ENCODE measurements around the gene USP21. TPM values are rescaled to one million over a fixed set of nuclear protein-coding genes. Genes with fewer than 3 reads are reported as not detected.

USP21 gene
- total and polyA plus RNA-seq, 9 of the 15 experiments (the other 6 are each of a cell fraction or from before 2014, with no cell fraction given), result 4.9 to 52.4 (median 21.6) TPM

DNA sequence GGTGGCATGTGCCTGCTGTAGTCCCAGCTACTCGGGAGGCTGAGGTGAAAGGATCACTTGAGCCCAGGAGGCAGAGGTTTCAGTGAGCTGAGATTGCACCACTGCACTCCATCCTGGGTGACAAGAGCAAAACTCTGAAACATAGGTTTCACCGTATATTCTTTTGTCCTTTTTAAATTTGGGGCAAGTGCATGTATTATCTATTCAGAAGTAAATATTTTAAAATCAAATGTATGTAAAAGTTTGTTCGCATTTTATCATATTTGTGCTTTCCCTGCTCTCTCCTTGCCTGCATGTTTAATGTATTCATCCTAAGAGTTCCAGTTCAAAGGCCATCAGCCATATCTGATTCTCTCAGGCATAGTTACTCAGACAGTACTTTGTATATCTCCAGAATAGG is 13.5 kb upstream of the USP21 start:
- CTCF ChIA-PET (ENCODE audit: low intra/inter-chr PET ratio), result no interaction called here
- Histone ChIP-seq H3K4me1 (replicated peaks in 1 of 2; ENCODE audit: control insufficient read depth in 2 of 2, insufficient read depth in 2 of 2, low read length in 2 of 2) (peaks cover 0 to 4% of the 10 kb centered on the region in 2 experiments; a peak in 2 of 5 replicates), H3K4me3 (no peak overlapping the region), H3K79me2 (ENCODE audit: control insufficient read depth, insufficient read depth, low read length) (no peaks in the 10 kb centered on the region), H3K9me3 (replicated peaks; ENCODE audit: control insufficient read depth, insufficient read depth, low read depth, low read length) (no peaks in the 10 kb centered on the region), H3K36me3 (ENCODE audit: control insufficient read depth, insufficient read depth, low read length) (no peaks in the 10 kb centered on the region), H3K9ac (ENCODE audit: insufficient read depth in 1 of 2, low read depth in 2 of 2, low read length in 2 of 2) (no peak overlapping the region), H3K27ac (ENCODE audit: extremely low read depth, low read depth, low read length) (no peak overlapping the region), H4K20me1 (replicated peaks; ENCODE audit: control insufficient read depth, insufficient read depth, low read length) (no peaks in the 10 kb centered on the region), H3K4me2 (ENCODE audit: insufficient read depth, low read length) (no peak overlapping the region), H3K27me3 (ENCODE audit: control insufficient read depth in 2 of 2, insufficient read depth in 2 of 2, low read length in 2 of 2) (no peaks in the 10 kb centered on the region), H2AFZ (ENCODE audit: low read depth, low read length) (no peak overlapping the region), H3K9me1 (ENCODE audit: control insufficient read depth, insufficient read depth, low read length) (no peaks in the 10 kb centered on the region)
- intact Hi-C loops (cut with micrococcal nuclease) (no loop called here), in situ Hi-C loops (cut with MboI) (no loop called here)
- no peak for DNase-seq (ENCODE audit: extremely low read depth in 1 of 4, low spot score in 3 of 4)
- no TSS peak for BruUV-seq (replicated peaks)
- POLR2A ChIA-PET, result interaction anchor here (0.6 kb wide), 2 partner anchors 14 to 194 kb away, joined by 3 read pairs; partner anchors contain the start of gene USP21
- 21% methylated on average over 3 of the region's 3 CpGs for WGBS (ENCODE audit: insufficient coverage, low coverage, missing lambda C conversion rate)
- FAIRE-seq, result no peak
- TF ChIP-seq, protein P1, sequence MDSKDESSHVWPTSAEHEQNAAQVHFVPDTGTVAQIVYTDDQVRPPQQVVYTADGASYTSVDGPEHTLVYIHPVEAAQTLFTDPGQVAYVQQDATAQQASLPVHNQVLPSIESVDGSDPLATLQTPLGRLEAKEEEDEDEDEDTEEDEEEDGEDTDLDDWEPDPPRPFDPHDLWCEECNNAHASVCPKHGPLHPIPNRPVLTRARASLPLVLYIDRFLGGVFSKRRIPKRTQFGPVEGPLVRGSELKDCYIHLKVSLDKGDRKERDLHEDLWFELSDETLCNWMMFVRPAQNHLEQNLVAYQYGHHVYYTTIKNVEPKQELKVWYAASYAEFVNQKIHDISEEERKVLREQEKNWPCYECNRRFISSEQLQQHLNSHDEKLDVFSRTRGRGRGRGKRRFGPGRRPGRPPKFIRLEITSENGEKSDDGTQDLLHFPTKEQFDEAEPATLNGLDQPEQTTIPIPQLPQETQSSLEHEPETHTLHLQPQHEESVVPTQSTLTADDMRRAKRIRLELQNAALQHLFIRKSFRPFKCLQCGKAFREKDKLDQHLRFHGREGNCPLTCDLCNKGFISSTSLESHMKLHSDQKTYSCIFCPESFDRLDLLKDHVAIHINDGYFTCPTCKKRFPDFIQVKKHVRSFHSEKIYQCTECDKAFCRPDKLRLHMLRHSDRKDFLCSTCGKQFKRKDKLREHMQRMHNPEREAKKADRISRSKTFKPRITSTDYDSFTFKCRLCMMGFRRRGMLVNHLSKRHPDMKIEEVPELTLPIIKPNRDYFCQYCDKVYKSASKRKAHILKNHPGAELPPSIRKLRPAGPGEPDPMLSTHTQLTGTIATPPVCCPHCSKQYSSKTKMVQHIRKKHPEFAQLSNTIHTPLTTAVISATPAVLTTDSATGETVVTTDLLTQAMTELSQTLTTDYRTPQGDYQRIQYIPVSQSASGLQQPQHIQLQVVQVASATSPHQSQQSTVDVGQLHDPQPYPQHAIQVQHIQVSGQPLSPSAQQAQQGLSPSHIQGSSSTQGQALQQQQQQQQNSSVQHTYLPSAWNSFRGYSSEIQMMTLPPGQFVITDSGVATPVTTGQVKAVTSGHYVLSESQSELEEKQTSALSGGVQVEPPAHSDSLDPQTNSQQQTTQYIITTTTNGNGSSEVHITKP (IDR thresholded peaks at IDR 0.05; ENCODE audit: partially characterized antibody), result peak; percentile 79
- no peak for TF ChIP-seq ADNP (tag; IDR thresholded peaks at IDR 0.05)
- no peak for ATAC-seq
